ENCODE results near the gene CDK9. TPM values are rescaled to one million over a fixed set of nuclear protein-coding genes. Genes with fewer than 3 reads are reported as not detected.

The CDK9 gene
- polyA plus RNA-seq, 3 donors, result 24.9 to 139 (median 26.4) TPM

GRCh38 chr9:127832248-127832647 is 46.4 kb downstream of the CDK9 start:
- intact Hi-C loops (cut with micrococcal nuclease), result no loop called here
- Histone ChIP-seq H3K9me3 (replicated peaks in 1 of 2; ENCODE audit: control insufficient read depth in 1 of 2, insufficient read depth in 1 of 2, low read length in 2 of 2) (no peaks in the 10 kb centered on the region), H3K27ac (ENCODE audit: low read depth in 1 of 2, low read length in 2 of 2) (no peak overlapping the region), H3K9ac (ENCODE audit: insufficient read depth, low read length, poor library complexity, severe bottlenecking) (no peak overlapping the region), H3K36me3 (replicated peaks in 1 of 2; ENCODE audit: control insufficient read depth in 1 of 2, insufficient read depth in 2 of 2, low read length in 2 of 2) (peaks cover 5 to 11% of the 10 kb centered on the region in 2 donors), H3K4me1 (ENCODE audit: control insufficient read depth in 1 of 2, insufficient read depth in 2 of 2, low read length in 2 of 2) (peaks cover 45 to 46% of the 10 kb centered on the region in 2 donors), H4K20me1 (ENCODE audit: insufficient read depth, low read length) (no peaks in the 10 kb centered on the region), H3K79me2 (ENCODE audit: insufficient read depth, low read length) (no peaks in the 10 kb centered on the region), H2AFZ (ENCODE audit: insufficient read depth, low read depth, low read length, poor library complexity, severe bottlenecking) (no peak overlapping the region), H3K27me3 (ENCODE audit: control insufficient read depth in 2 of 2, insufficient read depth in 2 of 2, low read length in 2 of 2) (no peaks in the 10 kb centered on the region), H3K4me2 (replicated peaks; ENCODE audit: extremely low read depth, low read length, poor library complexity, severe bottlenecking) (no peak overlapping the region), H3K4me3 (replicated peaks in 1 of 3; ENCODE audit: low read depth in 2 of 3, low read length in 3 of 3) (no peak overlapping the region)
- DNase-seq, result no peak
- H3K9me3 Mint-ChIP-seq, result peaks cover 0 to 4% (median 0%) of the 10 kb centered on the region in 7 donors
- peaks cover 22 to 38% of the 10 kb centered on the region in 2 donors for H3K36me3 Mint-ChIP-seq
- TF ChIP-seq CTCF (IDR thresholded peaks at IDR 0.05), result no peak
- H3K27me3 Mint-ChIP-seq (ENCODE audit: low read depth in 3 of 3), result peaks cover 1 to 2% (median 2%) of the 10 kb centered on the region in 3 donors
- no peak overlapping the region for H3K4me3 Mint-ChIP-seq
- WGBS (ENCODE audit: insufficient coverage), result 73% methylated on average over 2 of the region's 7 CpGs
- peaks cover 47% of the 10 kb centered on the region for H3K4me1 Mint-ChIP-seq
- peak overlapping the region in 5 of 7 donors; percentile 80 to 97 (median 88) for H3K27ac Mint-ChIP-seq

GRCh38 chr9:127833555-127833954 is 47.7 kb downstream of the CDK9 start:
- Histone ChIP-seq H3K9ac (ENCODE audit: insufficient read depth, low read length, poor library complexity, severe bottlenecking) (peak overlapping the region; percentile 43), H4K20me1 (ENCODE audit: insufficient read depth, low read length) (no peaks in the 10 kb centered on the region), H3K27me3 (ENCODE audit: control insufficient read depth in 2 of 2, insufficient read depth in 2 of 2, low read length in 2 of 2) (no peaks in the 10 kb centered on the region), H2AFZ (ENCODE audit: insufficient read depth, low read depth, low read length, poor library complexity, severe bottlenecking) (no peak overlapping the region), H3K27ac (ENCODE audit: low read depth in 1 of 2, low read length in 2 of 2) (peak overlapping the region; percentile 78 to 82), H3K4me2 (replicated peaks; ENCODE audit: extremely low read depth, low read length, poor library complexity, severe bottlenecking) (no peak overlapping the region), H3K4me1 (ENCODE audit: control insufficient read depth in 1 of 2, insufficient read depth in 2 of 2, low read length in 2 of 2) (peaks cover 45 to 46% of the 10 kb centered on the region in 2 donors), H3K79me2 (ENCODE audit: insufficient read depth, low read length) (no peaks in the 10 kb centered on the region), H3K9me3 (replicated peaks in 1 of 2; ENCODE audit: control insufficient read depth in 1 of 2, insufficient read depth in 1 of 2, low read length in 2 of 2) (no peaks in the 10 kb centered on the region), H3K4me3 (replicated peaks in 1 of 3; ENCODE audit: low read depth in 2 of 3, low read length in 3 of 3) (no peak overlapping the region), H3K36me3 (replicated peaks in 1 of 2; ENCODE audit: control insufficient read depth in 1 of 2, insufficient read depth in 2 of 2, low read length in 2 of 2) (peaks cover 5 to 10% of the 10 kb centered on the region in 2 donors)
- Mint-ChIP-seq H3K4me1 (peaks cover 53% of the 10 kb centered on the region), H3K27ac (peak overlapping the region; percentile 78 to 99 (median 96)), H3K27me3 (ENCODE audit: low read depth in 3 of 3) (peaks cover 3 to 5% (median 4%) of the 10 kb centered on the region in 3 donors), H3K9me3 (peaks cover 0 to 4% (median 0%) of the 10 kb centered on the region in 7 donors), H3K4me3 (no peak overlapping the region), H3K36me3 (peaks cover 24 to 38% of the 10 kb centered on the region in 2 donors)
- no peak for TF ChIP-seq CTCF (IDR thresholded peaks at IDR 0.05)
- 17% methylated on average over 1 of the region's 1 CpG for WGBS (ENCODE audit: insufficient coverage)
- intact Hi-C loops (cut with micrococcal nuclease), result no loop called here
- DNase-seq, result peak; percentile 85 to 95 (median 92)
